ENCODE data around the gene OSCP1. TPM values are rescaled to one million over a fixed set of nuclear protein-coding genes. Genes with fewer than 3 reads are reported as not detected.

Gene OSCP1
- total RNA-seq, 1 donor from 2014 or later = 17.1 TPM

- DNase-seq (no peak), ATAC-seq (no peak)
- intact Hi-C loops (cut with DNase I) = no loop called here
- Histone ChIP-seq H3K4me1 (peaks cover 5% of the 10 kb centered on the region), H3K27ac (no peak overlapping the region), H3K27me3 (ENCODE audit: low read depth) (no peaks in the 10 kb centered on the region), H3K9me3 (no peaks in the 10 kb centered on the region), H3K36me3 (peaks cover 39% of the 10 kb centered on the region), H3K4me3 (no peak overlapping the region)
- TF ChIP-seq CTCF (IDR thresholded peaks at IDR 0.05) = no peak
Measured at GRCh38 chr1:36417931-36418330, 32.3 kb downstream of the OSCP1 start.

GRCh38 chr1:36415661-36416326 is 34.5 kb downstream of the OSCP1 start:
- no peak for TF ChIP-seq CTCF (IDR thresholded peaks at IDR 0.05)
- no peak overlapping the region for H3K27ac ChIP-seq
- H3K27me3 ChIP-seq (ENCODE audit: low read depth) = no peaks in the 10 kb centered on the region
- peaks cover 5% of the 10 kb centered on the region for H3K4me1 ChIP-seq
- ATAC-seq (no peak), DNase-seq (no peak)
- intact Hi-C loops (cut with DNase I) = no loop called here
- no peak overlapping the region for H3K4me3 ChIP-seq
- H3K36me3 ChIP-seq = peaks cover 21% of the 10 kb centered on the region
- no peaks in the 10 kb centered on the region for H3K9me3 ChIP-seq

GRCh38 chr1:36414384-36414783 is 35.9 kb downstream of the OSCP1 start:
- Histone ChIP-seq H3K36me3 (peaks cover 21% of the 10 kb centered on the region), H3K9me3 (no peaks in the 10 kb centered on the region), H3K27me3 (ENCODE audit: low read depth) (no peaks in the 10 kb centered on the region), H3K4me1 (no peaks in the 10 kb centered on the region), H3K27ac (no peak overlapping the region), H3K4me3 (no peak overlapping the region)
- intact Hi-C loops (cut with DNase I) = no loop called here
- ATAC-seq (no peak), DNase-seq (no peak)
- no peak for TF ChIP-seq CTCF (IDR thresholded peaks at IDR 0.05)

- no peak for DNase-seq
- intact Hi-C loops (cut with DNase I) = no loop called here
- H3K27me3 ChIP-seq (ENCODE audit: low read depth) = no peaks in the 10 kb centered on the region
- H3K9me3 ChIP-seq = no peaks in the 10 kb centered on the region
- H3K4me3 ChIP-seq = no peak overlapping the region
- no peaks in the 10 kb centered on the region for H3K4me1 ChIP-seq
- peak in 1 of 2 donors; percentile 29 for ATAC-seq
- TF ChIP-seq CTCF (IDR thresholded peaks at IDR 0.05) = no peak
- no peak overlapping the region for H3K27ac ChIP-seq
- H3K36me3 ChIP-seq = peaks cover 13% of the 10 kb centered on the region
Measured at GRCh38 chr1:36411674-36412648, 38.3 kb downstream of the OSCP1 start.

- H3K4me1 ChIP-seq = no peaks in the 10 kb centered on the region
- intact Hi-C loops (cut with DNase I) = no loop called here
- ATAC-seq = no peak
- no peak overlapping the region for H3K27ac ChIP-seq
- no peak for TF ChIP-seq CTCF (IDR thresholded peaks at IDR 0.05)
- H3K36me3 ChIP-seq = peaks cover 5% of the 10 kb centered on the region
- no peak overlapping the region for H3K4me3 ChIP-seq
- H3K9me3 ChIP-seq = no peaks in the 10 kb centered on the region
- H3K27me3 ChIP-seq (ENCODE audit: low read depth) = no peaks in the 10 kb centered on the region
- no peak for DNase-seq
Measured at GRCh38 chr1:36408479-36408878, 41.8 kb downstream of the OSCP1 start.
